Suprapubic skin (tissue), 4 donors: ENCODE measurements around the gene DHX35. TPM values are rescaled to one million over a fixed set of nuclear protein-coding genes. Genes with fewer than 3 reads are reported as not detected.

Experiments used
- DNase-seq, 2 donors: peaks; one replicate each; pipeline ENCODE4 v3.0.0-alpha.2; 2019; ENCODE audit warnings: low spot score in 2 of 2
- H3K27ac ChIP-seq: fragments of 200-600 bp; sonication (generic); one replicate; pipeline ENCODE4 v1.5.1; 2019
- H3K27me3 ChIP-seq: fragments of 200-600 bp; sonication (generic); one replicate; pipeline ENCODE4 v1.5.1; 2019
- H3K36me3 ChIP-seq: fragments of 200-600 bp; sonication (generic); one replicate; pipeline ENCODE4 v1.5.1; 2019
- H3K4me1 ChIP-seq: fragments of 200-600 bp; sonication (generic); one replicate; pipeline ENCODE4 v1.5.1; 2019
- H3K4me3 ChIP-seq: fragments of 200-600 bp; sonication (generic); one replicate; pipeline ENCODE4 v1.5.1; 2019; ENCODE audit warnings: mild to moderate bottlenecking
- H3K9me3 ChIP-seq: fragments of 200-600 bp; sonication (generic); one replicate; pipeline ENCODE4 v1.5.1; 2019
- EP300 ChIP-seq: sonication (generic); formaldehyde crosslinking; IDR thresholded peaks from one replicate; pipeline ENCODE4 v1.6.1; 2017; ENCODE audit warnings: antibody characterized with exemption
- POLR2A ChIP-seq, 2 donors: fragments of 450-650 bp; IDR thresholded peaks; one replicate each; pipeline ENCODE4 v1.6.1; 2017; ENCODE audit warnings: antibody characterized with exemption in 2 of 2, mild to moderate bottlenecking in 2 of 2, moderate library complexity in 2 of 2
- POLR2AphosphoS5 ChIP-seq, 3 donors: sonication (generic); formaldehyde crosslinking; IDR thresholded peaks; one replicate each; pipeline ENCODE4 v1.6.1; 2017; ENCODE audit warnings: antibody characterized with exemption in 3 of 3
- WGBS: methylation state at CpG from one replicate; pipeline ENCODE4 v1.1.5; 2018; 5-methylcytosine and 5-hydroxymethylcytosine counted together
- total RNA-seq, 4 donors: library from RNA; depleted of rRNA; stranded (reverse); fragments of >200 nt; gene quantifications; one replicate each; pipeline ENCODE4 v1.1.0, GENCODE V29; 2016
- TF ChIP-seq, protein P1 (sequence below), 2 donors: fragments of 200-600 bp in 1 of 2; fragments of 450-650 bp in 1 of 2; sonication (generic) in 1 of 2; IDR thresholded peaks; one replicate each; pipeline ENCODE4 v1.5.1; 2016 to 2019; ENCODE audit warnings: antibody characterized with exemption in 2 of 2, mild to moderate bottlenecking in 1 of 2, moderate library complexity in 1 of 2

Gene DHX35
- total RNA-seq, 4 donors from 2014 or later: 8.4 to 22.9 (median 11.9) TPM

- 59% methylated on average over 3 of the region's 3 CpGs for WGBS
- no peak for TF ChIP-seq EP300
- TF ChIP-seq POLR2AphosphoS5 (IDR thresholded peaks at IDR 0.05): no peak
- TF ChIP-seq, protein P1, sequence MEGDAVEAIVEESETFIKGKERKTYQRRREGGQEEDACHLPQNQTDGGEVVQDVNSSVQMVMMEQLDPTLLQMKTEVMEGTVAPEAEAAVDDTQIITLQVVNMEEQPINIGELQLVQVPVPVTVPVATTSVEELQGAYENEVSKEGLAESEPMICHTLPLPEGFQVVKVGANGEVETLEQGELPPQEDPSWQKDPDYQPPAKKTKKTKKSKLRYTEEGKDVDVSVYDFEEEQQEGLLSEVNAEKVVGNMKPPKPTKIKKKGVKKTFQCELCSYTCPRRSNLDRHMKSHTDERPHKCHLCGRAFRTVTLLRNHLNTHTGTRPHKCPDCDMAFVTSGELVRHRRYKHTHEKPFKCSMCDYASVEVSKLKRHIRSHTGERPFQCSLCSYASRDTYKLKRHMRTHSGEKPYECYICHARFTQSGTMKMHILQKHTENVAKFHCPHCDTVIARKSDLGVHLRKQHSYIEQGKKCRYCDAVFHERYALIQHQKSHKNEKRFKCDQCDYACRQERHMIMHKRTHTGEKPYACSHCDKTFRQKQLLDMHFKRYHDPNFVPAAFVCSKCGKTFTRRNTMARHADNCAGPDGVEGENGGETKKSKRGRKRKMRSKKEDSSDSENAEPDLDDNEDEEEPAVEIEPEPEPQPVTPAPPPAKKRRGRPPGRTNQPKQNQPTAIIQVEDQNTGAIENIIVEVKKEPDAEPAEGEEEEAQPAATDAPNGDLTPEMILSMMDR (IDR thresholded peaks at IDR 0.05): no peak
- no peak for DNase-seq
- no peak overlapping the region for H3K27ac ChIP-seq
- no peaks in the 10 kb centered on the region for H3K36me3 ChIP-seq
- H3K27me3 ChIP-seq: no peaks in the 10 kb centered on the region
- no peaks in the 10 kb centered on the region for H3K9me3 ChIP-seq
- no peak overlapping the region for H3K4me3 ChIP-seq
- H3K4me1 ChIP-seq: no peaks in the 10 kb centered on the region
Observed at GRCh38 chr20:38935285-38935684, 26.9 kb upstream of the DHX35 start.

DNA sequence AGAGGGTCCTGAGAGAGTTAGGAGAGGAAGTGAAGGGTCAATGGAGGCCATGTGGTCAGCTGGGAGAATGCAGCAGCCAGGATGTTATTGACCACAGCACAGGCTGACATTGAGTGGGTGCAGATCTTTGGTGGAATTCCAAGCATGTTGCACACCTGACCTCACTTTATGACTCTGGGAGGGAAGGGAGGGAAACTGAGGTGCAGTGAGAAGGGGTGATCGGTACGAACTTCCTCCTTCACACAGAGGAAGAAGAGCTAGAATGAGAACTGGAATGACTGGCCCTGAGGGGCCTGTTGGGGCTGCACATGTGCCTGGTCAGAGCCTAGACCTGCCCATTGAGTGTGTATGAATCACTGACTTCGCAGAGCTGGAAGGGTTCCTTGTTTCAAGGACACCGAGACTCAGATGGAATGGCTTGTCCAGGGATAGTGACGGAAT, 26.2 kb upstream of the DHX35 start:
- Histone ChIP-seq H3K4me1 (no peaks in the 10 kb centered on the region), H3K27ac (no peak overlapping the region)

GRCh38 chr20:38937000-38937399, 25.1 kb upstream of the DHX35 start:
- H3K4me3 ChIP-seq: no peak overlapping the region
- H3K36me3 ChIP-seq: no peaks in the 10 kb centered on the region
- TF ChIP-seq, protein P1 (IDR thresholded peaks at IDR 0.05): no peak
- no peak for TF ChIP-seq POLR2A (IDR thresholded peaks at IDR 0.05)
- TF ChIP-seq EP300: no peak
- no peak for TF ChIP-seq POLR2AphosphoS5 (IDR thresholded peaks at IDR 0.05)
- no peaks in the 10 kb centered on the region for H3K9me3 ChIP-seq
- 90% methylated on average over 5 of the region's 5 CpGs for WGBS
- no peak for DNase-seq
- no peaks in the 10 kb centered on the region for H3K27me3 ChIP-seq
- no peaks in the 10 kb centered on the region for H3K4me1 ChIP-seq
- H3K27ac ChIP-seq: no peak overlapping the region

More for the DNA sequence above, 26.2 kb upstream of the DHX35 start:
- Histone ChIP-seq H3K4me3 (no peak overlapping the region), H3K9me3 (no peaks in the 10 kb centered on the region), H3K36me3 (no peaks in the 10 kb centered on the region), H3K27me3 (no peaks in the 10 kb centered on the region)
- TF ChIP-seq POLR2A (IDR thresholded peaks at IDR 0.05): no peak
- TF ChIP-seq, protein P1 (IDR thresholded peaks at IDR 0.05): no peak
- TF ChIP-seq EP300: no peak
- TF ChIP-seq POLR2AphosphoS5 (IDR thresholded peaks at IDR 0.05): no peak
- DNase-seq: no peak
- 72% methylated on average over 5 of the region's 5 CpGs for WGBS

DNA sequence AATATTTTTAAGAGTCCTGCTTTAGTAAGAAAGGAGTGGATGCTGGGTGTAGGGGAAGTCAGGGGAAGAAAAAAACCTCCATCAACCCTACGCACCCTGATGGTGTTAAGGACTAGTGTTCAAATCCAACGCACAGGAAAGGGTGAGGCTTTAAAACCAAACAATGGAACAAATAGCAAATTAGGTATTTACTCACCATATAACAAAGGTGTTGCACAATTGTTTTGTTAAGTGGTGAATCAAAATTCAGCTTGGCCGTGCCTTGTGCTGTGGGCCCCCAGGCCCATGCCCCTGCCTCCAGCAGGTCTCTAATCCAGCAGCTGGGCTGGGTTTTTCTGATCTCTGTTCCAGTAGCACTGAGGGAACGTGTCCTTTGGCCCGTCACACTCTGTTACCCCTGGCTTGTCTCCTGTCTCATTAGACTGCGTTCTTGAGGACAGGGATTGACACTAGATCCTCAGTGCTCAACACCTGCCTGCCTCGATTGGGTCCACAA, 24.1 kb upstream of the DHX35 start:
- DNase-seq: no peak
- TF ChIP-seq, protein P1 (IDR thresholded peaks at IDR 0.05): no peak
- TF ChIP-seq POLR2AphosphoS5 (IDR thresholded peaks at IDR 0.05) (no peak), POLR2A (IDR thresholded peaks at IDR 0.05) (no peak), EP300 (no peak)
- Histone ChIP-seq H3K4me1 (no peaks in the 10 kb centered on the region), H3K36me3 (no peaks in the 10 kb centered on the region), H3K27me3 (no peaks in the 10 kb centered on the region), H3K4me3 (no peak overlapping the region), H3K27ac (no peak overlapping the region), H3K9me3 (no peaks in the 10 kb centered on the region)
- WGBS: 97% methylated on average over 7 of the region's 7 CpGs

DNA sequence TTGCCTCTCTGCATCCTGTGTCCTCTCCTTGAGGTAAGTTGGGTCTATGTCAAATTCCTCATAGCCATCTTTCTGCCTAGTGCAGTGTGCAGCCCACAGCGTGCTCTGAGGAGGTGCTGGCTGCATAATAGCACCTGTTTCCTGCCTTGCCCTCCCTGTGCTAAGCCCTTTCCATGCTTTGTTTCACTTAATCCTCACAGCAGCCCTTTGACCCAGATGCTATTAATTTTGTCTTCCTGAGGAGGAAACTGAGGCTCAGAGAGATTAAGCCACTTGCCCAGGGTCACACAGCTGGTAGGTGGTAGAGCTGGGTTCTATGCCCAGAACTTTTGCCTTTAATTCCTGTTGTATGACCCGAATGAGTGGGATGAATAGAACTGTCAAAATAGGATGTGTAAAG, 22.5 kb upstream of the DHX35 start:
- DNase-seq: no peak
- Histone ChIP-seq H3K4me3 (no peak overlapping the region), H3K9me3 (no peaks in the 10 kb centered on the region), H3K36me3 (no peaks in the 10 kb centered on the region), H3K27me3 (no peaks in the 10 kb centered on the region), H3K4me1 (no peaks in the 10 kb centered on the region), H3K27ac (no peak overlapping the region)
- TF ChIP-seq EP300 (no peak), POLR2AphosphoS5 (IDR thresholded peaks at IDR 0.05) (no peak), POLR2A (IDR thresholded peaks at IDR 0.05) (no peak)
- TF ChIP-seq, protein P1 (IDR thresholded peaks at IDR 0.05): no peak
- WGBS: 82% methylated on average over 2 of the region's 2 CpGs
